ENCODE data around the gene SLC45A3.

SLC45A3 gene

DNA sequence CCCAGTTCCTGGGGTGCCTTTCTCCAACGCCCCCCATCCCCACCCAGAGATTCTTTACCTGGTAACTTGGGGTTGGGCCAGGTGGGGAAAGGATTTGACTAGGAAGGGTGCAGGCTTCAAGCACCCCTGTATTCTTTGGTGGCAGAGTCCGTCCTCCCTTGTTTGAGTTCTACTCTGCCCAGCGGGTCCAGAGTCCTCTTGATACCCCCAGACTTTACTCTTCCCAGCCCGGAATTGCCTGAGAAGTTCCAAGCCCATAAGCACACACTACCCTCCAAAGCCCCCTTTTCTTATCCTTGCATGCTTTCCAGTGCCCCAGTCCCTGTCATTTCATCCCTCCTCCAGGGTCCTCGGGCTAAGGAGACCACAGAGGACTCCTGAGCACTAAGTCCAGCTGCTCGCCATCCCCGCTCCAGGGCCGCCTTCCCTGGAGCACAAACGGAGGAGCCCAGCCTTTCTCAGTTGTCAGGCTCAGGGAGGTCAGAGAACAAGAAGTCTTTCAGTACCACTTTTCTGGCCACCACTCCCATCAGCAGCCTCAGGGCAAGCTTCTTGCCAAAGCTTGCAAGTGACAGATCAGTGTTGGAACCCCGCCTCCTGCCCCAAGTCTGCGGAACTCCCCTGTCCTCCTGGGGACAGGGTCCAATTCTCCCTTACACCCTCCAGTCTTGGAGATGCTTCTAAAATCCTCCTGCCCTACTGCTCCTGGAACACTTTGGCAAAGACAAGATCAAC, 12.2 kb downstream of the SLC45A3 start:
- DNase-seq (ENCODE audit: extremely low read depth, low read depth), result no peak
- TF ChIP-seq, protein P1, sequence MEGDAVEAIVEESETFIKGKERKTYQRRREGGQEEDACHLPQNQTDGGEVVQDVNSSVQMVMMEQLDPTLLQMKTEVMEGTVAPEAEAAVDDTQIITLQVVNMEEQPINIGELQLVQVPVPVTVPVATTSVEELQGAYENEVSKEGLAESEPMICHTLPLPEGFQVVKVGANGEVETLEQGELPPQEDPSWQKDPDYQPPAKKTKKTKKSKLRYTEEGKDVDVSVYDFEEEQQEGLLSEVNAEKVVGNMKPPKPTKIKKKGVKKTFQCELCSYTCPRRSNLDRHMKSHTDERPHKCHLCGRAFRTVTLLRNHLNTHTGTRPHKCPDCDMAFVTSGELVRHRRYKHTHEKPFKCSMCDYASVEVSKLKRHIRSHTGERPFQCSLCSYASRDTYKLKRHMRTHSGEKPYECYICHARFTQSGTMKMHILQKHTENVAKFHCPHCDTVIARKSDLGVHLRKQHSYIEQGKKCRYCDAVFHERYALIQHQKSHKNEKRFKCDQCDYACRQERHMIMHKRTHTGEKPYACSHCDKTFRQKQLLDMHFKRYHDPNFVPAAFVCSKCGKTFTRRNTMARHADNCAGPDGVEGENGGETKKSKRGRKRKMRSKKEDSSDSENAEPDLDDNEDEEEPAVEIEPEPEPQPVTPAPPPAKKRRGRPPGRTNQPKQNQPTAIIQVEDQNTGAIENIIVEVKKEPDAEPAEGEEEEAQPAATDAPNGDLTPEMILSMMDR (IDR thresholded peaks at IDR 0.05; ENCODE audit: low read depth, low read length), result no peak

GRCh38 chr1:205666372-205667166, 13.7 kb downstream of the SLC45A3 start:
- TF ChIP-seq, protein P1 (IDR thresholded peaks at IDR 0.05; ENCODE audit: low read depth, low read length), result no peak
- no peak for DNase-seq (ENCODE audit: extremely low read depth, low read depth)

DNA sequence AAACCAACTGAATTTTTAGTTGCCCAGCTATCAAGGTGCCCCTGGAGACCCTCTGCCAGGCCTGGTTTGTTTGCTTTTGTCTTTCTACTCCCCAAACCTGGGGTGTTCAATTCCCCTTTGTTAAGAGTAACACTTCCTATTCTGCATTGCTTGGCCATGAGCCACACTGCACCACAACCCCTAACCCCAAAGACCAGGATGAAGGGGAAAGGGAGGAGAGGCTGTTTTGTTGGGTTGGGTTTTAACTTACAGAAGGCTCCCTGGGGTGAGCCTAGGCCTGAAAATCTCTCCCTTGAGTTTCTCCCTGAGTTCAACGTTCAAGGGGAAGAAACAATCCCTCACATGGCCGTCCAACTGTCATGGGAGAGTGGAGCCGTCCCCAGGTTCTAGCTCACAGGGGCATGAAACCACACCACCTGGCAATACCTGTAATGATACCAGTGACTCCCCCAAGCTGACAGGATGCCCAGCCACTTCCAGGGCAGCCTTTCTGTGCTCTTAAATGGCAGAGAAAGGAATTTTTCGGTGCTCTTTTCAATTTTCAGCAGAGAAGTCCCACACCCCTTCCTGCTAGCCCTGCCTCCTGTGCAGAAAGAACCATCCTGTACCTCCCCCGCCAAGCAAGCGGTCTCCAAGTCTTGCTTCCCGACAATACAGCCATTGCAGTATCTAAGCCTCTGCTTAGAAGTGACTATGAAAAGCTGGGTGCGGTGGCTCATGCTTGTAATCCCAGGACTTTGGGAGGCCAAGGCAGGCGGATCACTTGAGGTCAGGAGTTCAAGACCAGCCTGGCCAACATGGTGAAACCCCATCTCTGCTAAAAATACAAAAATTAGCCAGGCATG, 14.9 kb downstream of the SLC45A3 start:
- TF ChIP-seq, protein P1 (IDR thresholded peaks at IDR 0.05; ENCODE audit: low read depth, low read length), result no peak
- DNase-seq (ENCODE audit: extremely low read depth, low read depth), result no peak

GRCh38 chr1:205664399-205665017, 15.8 kb downstream of the SLC45A3 start:
- no peak for DNase-seq (ENCODE audit: extremely low read depth, low read depth)
- TF ChIP-seq, protein P1 (IDR thresholded peaks at IDR 0.05; ENCODE audit: low read depth, low read length), result no peak

DNA sequence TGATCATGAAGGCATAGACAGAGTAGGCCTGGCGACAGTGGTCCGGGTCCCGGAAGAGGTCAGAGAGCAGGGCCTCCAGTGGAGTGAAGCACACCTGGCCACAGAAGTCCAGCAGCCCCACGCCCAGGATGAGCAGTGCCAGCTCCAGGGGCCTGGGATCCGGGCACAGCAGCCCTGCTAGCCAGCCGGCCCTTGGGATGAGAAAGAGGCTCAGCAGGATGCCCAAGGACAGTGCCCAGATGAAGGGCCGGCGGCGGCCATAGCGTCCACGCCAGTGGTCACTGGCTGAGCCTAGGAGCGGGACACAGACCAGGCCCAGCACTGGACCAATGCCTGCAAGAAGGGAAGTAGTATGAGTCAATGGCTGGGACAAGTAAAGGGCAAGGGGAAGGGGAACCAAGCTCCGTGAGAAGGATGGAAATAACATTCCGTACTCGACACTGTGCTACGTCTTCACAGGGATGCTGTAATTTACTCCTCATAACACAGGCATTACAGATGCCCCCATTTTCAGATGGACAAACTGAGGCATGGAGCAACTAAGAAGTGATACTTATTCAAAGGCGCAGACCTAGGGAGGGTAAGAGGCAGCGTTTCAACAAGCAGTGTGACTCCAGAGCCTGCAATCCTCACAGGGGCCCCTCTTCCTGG, 16.9 kb downstream of the SLC45A3 start:
- DNase-seq (ENCODE audit: extremely low read depth, low read depth), result no peak
- TF ChIP-seq, protein P1 (IDR thresholded peaks at IDR 0.05; ENCODE audit: low read depth, low read length), result no peak

GRCh38 chr1:205662791-205663190, 17.5 kb downstream of the SLC45A3 start:
- no peak for DNase-seq (ENCODE audit: extremely low read depth, low read depth)
- TF ChIP-seq, protein P1 (IDR thresholded peaks at IDR 0.05; ENCODE audit: low read depth, low read length), result no peak
